ENCODE data around the gene ROPN1L.

Gene ROPN1L

GRCh38 chr5:10460252-10460906 lies 18.7 kb downstream of the ROPN1L start:
- POLR2A ChIA-PET (ENCODE audit: low non-redundant PET), result no interaction called here
- DNase-seq (ENCODE audit: low spot score), result no peak
- H3K27ac ChIP-seq, result peak overlapping the region; percentile 72
- CTCF ChIA-PET, result interaction anchor here (1.1 kb wide), 1 partner anchor 168 kb away, joined by 4 read pairs; no protein-coding TSS in a partner anchor
- no peak for TF ChIP-seq CTCF (conservative IDR thresholded peaks at IDR 0.05; ENCODE audit: low read depth)

GRCh38 chr5:10461041-10461440 lies 19.4 kb downstream of the ROPN1L start:
- no peak for DNase-seq (ENCODE audit: low spot score)
- CTCF ChIA-PET, result no interaction called here
- no peak for TF ChIP-seq CTCF (conservative IDR thresholded peaks at IDR 0.05; ENCODE audit: low read depth)
- H3K27ac ChIP-seq, result peak overlapping the region; percentile 72
- POLR2A ChIA-PET (ENCODE audit: low non-redundant PET), result no interaction called here

- ChIA-PET CTCF (no interaction called here), POLR2A (ENCODE audit: low non-redundant PET) (no interaction called here)
- TF ChIP-seq CTCF (conservative IDR thresholded peaks at IDR 0.05; ENCODE audit: low read depth), result no peak
- H3K27ac ChIP-seq, result peak overlapping the region; percentile 72
- no peak for DNase-seq (ENCODE audit: low spot score)
Measured at GRCh38 chr5:10461904-10462555, 20.4 kb downstream of the ROPN1L start.

GRCh38 chr5:10463566-10463965 lies 21.9 kb downstream of the ROPN1L start:
- no peak for TF ChIP-seq CTCF (conservative IDR thresholded peaks at IDR 0.05; ENCODE audit: low read depth)
- CTCF ChIA-PET, result no interaction called here

GRCh38 chr5:10464173-10464572 lies 22.5 kb downstream of the ROPN1L start:
- DNase-seq (ENCODE audit: low spot score), result no peak
- TF ChIP-seq CTCF (conservative IDR thresholded peaks at IDR 0.05; ENCODE audit: low read depth), result no peak
- ChIA-PET CTCF (interaction anchor here (1.0 kb wide), 1 partner anchor 163 kb away, joined by 3 read pairs; no protein-coding TSS in a partner anchor), POLR2A (ENCODE audit: low non-redundant PET) (no interaction called here)
- H3K27ac ChIP-seq, result no peak overlapping the region

More at GRCh38 chr5:10463566-10463965, 21.9 kb downstream of the ROPN1L start:
- no peak for DNase-seq (ENCODE audit: low spot score)
- POLR2A ChIA-PET (ENCODE audit: low non-redundant PET), result no interaction called here
- H3K27ac ChIP-seq, result no peak overlapping the region

GRCh38 chr5:10465726-10466125 lies 24.0 kb downstream of the ROPN1L start:
- no peak for TF ChIP-seq CTCF (conservative IDR thresholded peaks at IDR 0.05; ENCODE audit: low read depth)
- ChIA-PET POLR2A (ENCODE audit: low non-redundant PET) (no interaction called here), CTCF (interaction anchor here (0.6 kb wide), 2 partner anchors 14 to 17 kb away, joined by 3 to 5 read pairs; no protein-coding TSS in a partner anchor)
- no peak for DNase-seq (ENCODE audit: low spot score)
- no peak overlapping the region for H3K27ac ChIP-seq

Data from RWPE1 (cell line).